Fibroblast of lung (primary cell): ENCODE data around the gene SLC13A5. TPM values are rescaled to one million over a fixed set of nuclear protein-coding genes. Genes with fewer than 3 reads are reported as not detected.

Source experiments
- DNase-seq, 2 donors: peaks; one replicate each; pipeline versions ENCODE4 v3.0.0 to v3.0.0-alpha.2; 2010; ENCODE audit warnings: low read depth in 2 of 2
- H2AFZ ChIP-seq: 2 replicates; pipeline ENCODE4 v1.5.1; 2012; ENCODE audit warnings: low read length, control low read depth, inconsistent platforms
- H3K27ac ChIP-seq: 2 replicates; pipeline ENCODE4 v1.5.1; 2011; ENCODE audit warnings: low read length, control low read depth; ENCODE audit not compliant: insufficient read depth
- H3K27me3 ChIP-seq: 2 replicates; pipeline ENCODE4 v1.5.1; 2011; ENCODE audit warnings: mild to moderate bottlenecking, low read length; ENCODE audit not compliant: control insufficient read depth, insufficient read depth
- H3K36me3 ChIP-seq: 2 replicates; pipeline ENCODE4 v1.5.1; 2011; ENCODE audit warnings: low read length; ENCODE audit not compliant: control insufficient read depth, insufficient read depth
- H3K4me1 ChIP-seq: 2 replicates; pipeline ENCODE4 v1.5.1; 2011; ENCODE audit warnings: low read length; ENCODE audit not compliant: control insufficient read depth, insufficient read depth; ENCODE audit errors: extremely low read depth
- H3K4me2 ChIP-seq: 2 replicates; pipeline ENCODE4 v1.5.1; 2011; ENCODE audit warnings: low read length, control low read depth; ENCODE audit not compliant: insufficient read depth; ENCODE audit errors: extremely low read depth
- H3K4me3 ChIP-seq, 4 experiments: fragments of 200-600 bp in 1 of 4; sonication (generic) in 1 of 4; replicated peaks in 1 of 4; 2 replicates each; pipeline ENCODE4 v1.5.1; 2011 to 2016; ENCODE audit warnings: low read length in 4 of 4, low read depth in 3 of 4, mild to moderate bottlenecking in 3 of 4, control low read depth in 2 of 4, inconsistent platforms in 1 of 4, mixed read lengths in 1 of 4; ENCODE audit not compliant: insufficient read depth in 1 of 4; ENCODE audit errors: control extremely low read depth in 1 of 4
- H3K79me2 ChIP-seq: 2 replicates; pipeline ENCODE4 v1.5.1; 2012; ENCODE audit warnings: mild to moderate bottlenecking, low read length, inconsistent platforms; ENCODE audit not compliant: control insufficient read depth, insufficient read depth
- H3K9ac ChIP-seq: 2 replicates; pipeline ENCODE4 v1.5.1; 2011; ENCODE audit warnings: mild to moderate bottlenecking, low read length, control low read depth; ENCODE audit not compliant: insufficient read depth
- H3K9me3 ChIP-seq: 2 replicates; pipeline ENCODE4 v1.5.1; 2012; ENCODE audit warnings: low read depth, low read length; ENCODE audit not compliant: control insufficient read depth, insufficient read depth
- H4K20me1 ChIP-seq: 2 replicates; pipeline ENCODE4 v1.5.1; 2011; ENCODE audit warnings: low read length; ENCODE audit not compliant: control insufficient read depth, insufficient read depth; ENCODE audit errors: extremely low read depth
- EZH2 ChIP-seq: IDR thresholded peaks from 2 replicates; pipeline ENCODE4 v1.5.1; 2012; ENCODE audit warnings: low read length, control low read depth, mild to moderate bottlenecking; ENCODE audit errors: missing control alignments
- polyA plus RNA-seq, 2 donors: library from polyadenylated mRNA; depleted of rRNA in 1 of 2; stranded (reverse) in 1 of 2; unstranded in 1 of 2; fragments of >200 nt; gene quantifications; 2 replicates each; pipeline ENCODE4 v1.2.1, GENCODE V29; 2011 to 2012; ENCODE audit warnings: missing spikeins in 1 of 2
- total RNA-seq: library from RNA; depleted of rRNA; stranded (reverse); fragments of >200 nt; gene quantifications from 2 replicates; pipeline ENCODE4 v1.2.1, GENCODE V29; 2014
- TF ChIP-seq, protein P1 (sequence below), 2 donors: IDR thresholded peaks in 1 of 2; conservative IDR thresholded peaks in 1 of 2; 1 replicate in 1 of 2; 2 replicates in 1 of 2; pipeline ENCODE4 v1.5.1; 2011 to 2012; ENCODE audit warnings: low read length in 2 of 2, control low read depth in 1 of 2, inconsistent platforms in 1 of 2, low read depth in 1 of 2, mild to moderate bottlenecking in 1 of 2

The SLC13A5 gene
- total and polyA plus RNA-seq, 2 donors (not counting 1 experiment from before 2014, with no cell fraction given) = not detected

- Histone ChIP-seq H3K27ac (no peak overlapping the region), H3K4me2 (no peak overlapping the region), H3K4me1 (no peaks in the 10 kb centered on the region), H2AFZ (no peak overlapping the region), H3K4me3 (no peak overlapping the region), H3K36me3 (no peaks in the 10 kb centered on the region), H3K9ac (no peak overlapping the region), H3K79me2 (no peaks in the 10 kb centered on the region), H4K20me1 (no peaks in the 10 kb centered on the region), H3K9me3 (no peaks in the 10 kb centered on the region), H3K27me3 (peaks cover 4% of the 10 kb centered on the region)
- DNase-seq = no peak
- TF ChIP-seq, protein P1, sequence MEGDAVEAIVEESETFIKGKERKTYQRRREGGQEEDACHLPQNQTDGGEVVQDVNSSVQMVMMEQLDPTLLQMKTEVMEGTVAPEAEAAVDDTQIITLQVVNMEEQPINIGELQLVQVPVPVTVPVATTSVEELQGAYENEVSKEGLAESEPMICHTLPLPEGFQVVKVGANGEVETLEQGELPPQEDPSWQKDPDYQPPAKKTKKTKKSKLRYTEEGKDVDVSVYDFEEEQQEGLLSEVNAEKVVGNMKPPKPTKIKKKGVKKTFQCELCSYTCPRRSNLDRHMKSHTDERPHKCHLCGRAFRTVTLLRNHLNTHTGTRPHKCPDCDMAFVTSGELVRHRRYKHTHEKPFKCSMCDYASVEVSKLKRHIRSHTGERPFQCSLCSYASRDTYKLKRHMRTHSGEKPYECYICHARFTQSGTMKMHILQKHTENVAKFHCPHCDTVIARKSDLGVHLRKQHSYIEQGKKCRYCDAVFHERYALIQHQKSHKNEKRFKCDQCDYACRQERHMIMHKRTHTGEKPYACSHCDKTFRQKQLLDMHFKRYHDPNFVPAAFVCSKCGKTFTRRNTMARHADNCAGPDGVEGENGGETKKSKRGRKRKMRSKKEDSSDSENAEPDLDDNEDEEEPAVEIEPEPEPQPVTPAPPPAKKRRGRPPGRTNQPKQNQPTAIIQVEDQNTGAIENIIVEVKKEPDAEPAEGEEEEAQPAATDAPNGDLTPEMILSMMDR (conservative IDR thresholded peaks at IDR 0.05 in 1 of 2, IDR thresholded peaks at IDR 0.05 in 1 of 2; ENCODE audit: low read depth in 1 of 2, low read length in 2 of 2) = no peak
- no peak for TF ChIP-seq EZH2
These were observed 6.2 kb downstream of the SLC13A5 start for GRCh38 chr17:6706996-6707395.

GRCh38 chr17:6706499-6706898 lies 6.7 kb downstream of the SLC13A5 start:
- H3K27ac ChIP-seq = no peak overlapping the region
- H3K27me3 ChIP-seq = no peaks in the 10 kb centered on the region
- no peak overlapping the region for H3K9ac ChIP-seq
- H3K4me2 ChIP-seq = no peak overlapping the region
- no peaks in the 10 kb centered on the region for H3K36me3 ChIP-seq
- no peaks in the 10 kb centered on the region for H3K9me3 ChIP-seq
- H4K20me1 ChIP-seq = no peaks in the 10 kb centered on the region
- no peaks in the 10 kb centered on the region for H3K4me1 ChIP-seq
- H2AFZ ChIP-seq = no peak overlapping the region
- DNase-seq = no peak
- no peak for TF ChIP-seq EZH2
- TF ChIP-seq, protein P1 (conservative IDR thresholded peaks at IDR 0.05 in 1 of 2, IDR thresholded peaks at IDR 0.05 in 1 of 2; ENCODE audit: low read depth in 1 of 2, low read length in 2 of 2) = no peak
- no peak overlapping the region for H3K4me3 ChIP-seq
- H3K79me2 ChIP-seq = no peaks in the 10 kb centered on the region

DNA sequence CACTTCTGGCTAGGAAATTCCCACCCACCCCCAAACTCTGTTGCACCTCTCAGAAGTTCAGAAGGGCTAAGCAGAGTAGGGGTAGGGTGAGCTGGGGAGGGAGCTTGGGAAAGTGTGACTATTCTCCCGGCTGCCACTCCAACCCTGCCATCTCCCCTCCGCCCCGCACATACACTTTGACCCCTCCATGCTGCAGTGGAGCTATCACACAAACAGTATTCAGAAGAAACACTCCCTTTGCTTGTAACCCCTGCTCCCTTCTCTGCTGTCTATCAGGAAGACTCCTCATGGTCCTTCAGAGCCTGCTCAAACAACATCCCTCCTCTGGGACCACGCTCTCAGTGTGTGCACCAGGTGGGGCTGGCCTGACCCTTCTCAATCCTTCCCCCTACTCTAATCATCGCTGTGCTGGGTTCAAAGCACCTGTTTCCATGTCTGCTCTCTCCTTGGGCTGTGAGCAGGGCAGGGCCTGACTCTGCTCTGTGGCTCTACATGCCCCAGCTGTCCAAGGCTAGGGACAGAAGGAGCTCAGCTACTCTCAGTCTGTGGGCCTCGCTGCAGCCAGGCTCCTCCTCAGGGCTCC lies 8.6 kb downstream of the SLC13A5 start:
- Histone ChIP-seq H3K36me3 (no peaks in the 10 kb centered on the region), H2AFZ (no peak overlapping the region), H3K27me3 (no peaks in the 10 kb centered on the region), H3K27ac (no peak overlapping the region), H3K9ac (no peak overlapping the region), H3K79me2 (no peaks in the 10 kb centered on the region), H3K4me1 (no peaks in the 10 kb centered on the region), H3K4me2 (no peak overlapping the region), H4K20me1 (no peaks in the 10 kb centered on the region), H3K4me3 (no peak overlapping the region), H3K9me3 (no peaks in the 10 kb centered on the region)
- TF ChIP-seq EZH2 = no peak
- TF ChIP-seq, protein P1 (conservative IDR thresholded peaks at IDR 0.05 in 1 of 2, IDR thresholded peaks at IDR 0.05 in 1 of 2; ENCODE audit: low read depth in 1 of 2, low read length in 2 of 2) = no peak
- no peak for DNase-seq
